Renal cortex interstitium (tissue), 11 donors: ENCODE results near the gene FAM83E. TPM values are rescaled to one million over a fixed set of nuclear protein-coding genes. Genes with fewer than 3 reads are reported as not detected.

Experiments
- DNase-seq, 11 donors: peaks; one replicate each; pipeline ENCODE4 v3.0.0-alpha.2; 2013; ENCODE audit warnings: low read depth in 9 of 11, low spot score in 4 of 11; ENCODE audit errors: extremely low read depth in 1 of 11
- polyA plus RNA-seq, 3 donors: library from polyadenylated mRNA; unstranded; fragments of 120-200 nt; gene quantifications; one replicate each; pipeline ENCODE4 v1.2.1, GENCODE V29; 2013; ENCODE audit not compliant: insufficient read length in 3 of 3

The FAM83E gene
- polyA plus RNA-seq, 3 donors = 0.88 to 1.2 (median 1.1) TPM

DNA sequence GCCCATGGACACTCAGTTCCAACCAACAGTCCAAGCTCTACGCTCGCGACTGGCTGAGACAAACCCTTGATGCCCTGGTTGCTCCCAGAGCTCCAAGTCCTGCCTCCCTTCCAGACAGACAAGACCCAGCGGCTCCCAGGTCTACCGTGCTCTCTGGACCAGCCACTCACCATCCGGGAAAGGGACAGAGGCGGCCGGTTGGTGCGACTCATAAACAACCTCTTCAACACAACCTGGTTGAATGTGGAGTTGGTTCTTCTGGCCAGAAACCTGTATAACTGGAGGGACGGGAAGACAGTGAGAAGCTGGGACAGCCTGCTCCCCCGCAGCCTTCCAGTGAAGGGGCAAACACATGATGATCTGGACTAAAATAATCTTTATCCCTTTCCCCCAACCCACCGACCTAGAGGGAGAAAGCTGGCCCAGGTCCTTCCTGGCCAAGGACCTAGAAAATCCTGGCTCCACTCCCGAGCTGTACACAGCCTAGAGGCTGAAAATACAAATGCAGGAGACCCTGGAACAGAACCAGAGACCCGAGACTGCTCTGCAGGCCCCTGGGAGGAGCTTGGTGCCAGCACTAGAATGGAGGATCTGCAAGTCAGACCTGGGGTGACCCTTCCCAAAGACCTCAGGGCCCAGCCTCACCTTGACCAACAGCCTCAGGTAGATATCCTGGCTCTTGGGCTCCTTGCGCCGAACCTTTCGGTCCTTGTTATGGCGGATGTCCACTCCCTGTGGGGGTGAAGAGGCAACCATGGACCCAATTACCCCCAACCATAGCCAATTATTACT, 2.5 kb upstream of the FAM83E start:
- DNase-seq = no peak

DNA sequence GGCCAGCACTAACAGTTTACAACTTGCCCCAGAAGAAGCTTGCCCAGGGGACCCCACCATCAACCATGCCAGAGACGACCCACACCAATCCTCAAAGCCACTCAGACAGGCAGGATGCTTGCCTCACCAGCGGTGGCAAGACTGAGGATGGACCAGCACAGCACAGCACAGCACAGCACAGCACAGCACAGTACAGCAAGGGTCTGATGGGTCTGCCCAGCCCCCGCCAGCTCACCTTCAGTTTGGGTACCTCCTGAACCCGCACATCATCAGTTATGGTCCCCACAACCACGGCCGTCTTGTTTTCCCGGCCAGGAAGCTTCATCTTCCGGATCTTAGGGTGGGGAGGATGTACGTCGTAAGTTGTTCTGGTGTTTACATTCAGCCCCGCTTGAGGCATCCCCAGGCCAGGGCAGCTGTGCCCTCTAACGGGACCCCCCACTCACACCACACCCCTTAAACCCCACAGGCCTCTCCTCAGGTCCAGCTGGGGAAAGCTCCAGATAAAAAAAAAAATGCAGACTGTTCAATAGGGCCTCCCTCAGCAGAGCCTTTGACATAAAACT, 1.7 kb upstream of the FAM83E start:
- DNase-seq = no peak

DNA sequence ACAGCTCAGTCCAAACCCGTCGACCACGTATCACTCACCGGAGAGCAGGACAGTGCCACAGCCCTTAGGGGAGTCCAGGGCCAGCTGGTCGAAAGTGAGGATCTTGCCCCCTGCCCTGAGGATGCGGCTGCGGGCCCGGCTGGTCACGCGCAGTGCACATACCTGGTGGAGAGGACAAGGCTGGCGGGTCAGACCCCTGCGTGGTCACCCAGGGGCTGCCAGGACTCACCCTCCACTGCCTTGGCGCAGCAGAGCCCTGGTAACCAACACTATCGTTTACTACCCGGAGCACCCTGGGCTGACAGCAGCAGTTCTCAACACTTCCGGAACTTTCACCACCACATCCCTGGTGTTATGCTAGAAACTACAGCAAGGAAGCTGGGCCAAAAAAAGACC, 1.2 kb upstream of the FAM83E start:
- DNase-seq = no peak

DNA sequence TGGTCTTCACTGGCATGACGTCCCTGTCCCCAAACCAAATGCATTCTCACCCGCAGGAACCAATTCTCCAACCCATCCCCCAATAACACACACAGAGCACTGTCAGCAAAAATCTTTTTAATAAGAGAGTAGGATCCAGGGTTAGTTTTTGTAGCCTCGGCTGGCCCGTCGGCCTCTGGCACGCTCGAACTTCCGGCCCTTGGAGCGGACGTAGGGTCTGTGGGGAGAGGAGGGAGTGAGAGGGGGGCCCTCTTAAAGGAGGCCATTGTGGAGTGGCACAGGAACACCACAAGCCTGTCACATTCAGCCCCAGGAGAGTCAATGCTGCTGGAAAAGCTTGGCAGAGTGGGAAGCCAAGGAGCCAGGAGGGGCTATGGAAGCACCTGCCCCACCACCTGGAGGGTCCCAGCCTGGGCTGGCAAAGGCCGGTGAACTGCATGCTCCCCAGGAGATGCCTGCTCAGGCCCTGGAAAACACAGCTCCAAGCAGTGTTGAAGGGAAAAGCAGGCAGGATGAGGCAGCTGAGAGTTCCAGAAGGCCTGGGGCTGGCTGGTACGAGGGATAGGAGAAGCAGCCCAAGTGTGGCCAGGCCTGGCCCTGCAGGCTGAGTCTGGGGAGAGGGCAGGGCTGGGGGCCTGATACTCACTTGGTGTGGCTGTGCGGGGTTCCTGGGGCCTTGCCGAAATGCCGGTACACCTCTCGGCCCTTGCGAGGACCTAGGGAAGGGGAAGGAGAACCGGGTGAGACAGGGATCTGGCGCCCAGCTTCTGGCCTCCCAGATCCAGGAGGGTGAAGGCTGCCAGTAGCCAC, 560 bp upstream of the FAM83E start:
- DNase-seq = no peak

DNA sequence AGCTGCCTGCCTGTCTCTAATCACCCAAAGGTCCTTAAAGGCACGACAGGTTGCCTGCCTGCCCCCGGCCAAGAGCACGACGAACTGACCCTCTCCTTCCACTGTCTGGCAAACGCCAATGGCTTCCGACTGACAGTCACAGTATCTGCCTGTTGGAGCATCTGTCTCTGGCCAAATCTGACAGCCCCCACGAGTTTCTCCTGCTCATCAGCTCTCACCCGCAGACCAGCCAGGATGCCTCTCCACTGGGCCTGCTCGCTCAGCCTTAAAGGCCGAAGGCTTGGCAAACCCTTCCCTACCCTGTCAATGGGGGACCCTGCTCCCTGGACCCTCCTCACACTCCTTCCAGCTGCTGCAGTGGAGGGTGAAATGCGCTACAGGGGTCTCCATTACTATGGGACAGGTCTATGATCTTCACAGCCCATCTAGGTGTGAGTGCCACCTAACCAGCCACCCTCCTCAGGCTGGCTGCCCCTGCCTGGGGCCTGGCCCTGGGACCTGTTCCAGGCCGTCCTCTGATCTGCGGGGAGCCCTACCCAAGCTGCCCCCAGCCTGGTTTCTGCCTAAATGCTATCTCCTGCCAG, 932 bp downstream of the FAM83E start:
- no peak for DNase-seq

DNA sequence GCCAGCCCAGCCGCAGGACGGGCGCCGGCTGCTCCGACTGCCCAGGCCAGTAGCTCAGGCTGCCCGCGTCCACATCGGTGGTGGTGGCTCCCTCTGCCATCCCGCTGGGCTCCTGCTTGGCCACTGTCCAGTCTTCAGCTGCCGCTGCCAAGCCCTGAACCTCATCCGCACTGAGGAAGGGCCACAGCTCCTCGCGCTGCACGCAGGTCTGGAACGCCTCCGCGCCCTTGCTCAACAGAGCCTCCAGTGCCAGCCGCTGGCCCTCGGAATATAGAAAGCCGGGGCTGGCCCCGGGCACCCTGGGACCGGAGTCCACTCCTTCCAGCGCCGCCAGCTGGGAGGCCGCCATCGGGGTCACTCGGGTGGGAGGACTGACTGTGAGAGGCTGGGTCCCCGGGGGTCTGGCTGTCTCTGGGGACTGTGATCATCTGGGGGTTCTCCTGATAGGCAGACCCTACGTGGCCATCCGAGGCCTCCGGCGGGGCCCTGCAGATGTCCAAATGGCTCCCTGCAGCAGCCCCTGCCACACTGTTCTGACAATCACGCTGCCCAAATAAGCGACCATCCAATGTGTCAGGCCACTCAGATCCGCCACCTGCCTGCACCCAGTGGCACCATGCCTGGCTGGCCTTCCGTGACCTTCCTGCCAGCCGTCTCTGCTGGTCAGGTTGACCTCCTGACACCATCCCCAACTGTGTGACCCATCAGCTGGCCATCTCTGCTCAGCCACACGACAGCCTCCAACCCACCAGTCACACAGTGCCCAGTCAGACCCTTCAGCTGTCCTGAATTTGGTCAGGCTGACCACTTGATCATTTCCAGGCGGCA, 1.6 kb downstream of the FAM83E start:
- DNase-seq = no peak

DNA sequence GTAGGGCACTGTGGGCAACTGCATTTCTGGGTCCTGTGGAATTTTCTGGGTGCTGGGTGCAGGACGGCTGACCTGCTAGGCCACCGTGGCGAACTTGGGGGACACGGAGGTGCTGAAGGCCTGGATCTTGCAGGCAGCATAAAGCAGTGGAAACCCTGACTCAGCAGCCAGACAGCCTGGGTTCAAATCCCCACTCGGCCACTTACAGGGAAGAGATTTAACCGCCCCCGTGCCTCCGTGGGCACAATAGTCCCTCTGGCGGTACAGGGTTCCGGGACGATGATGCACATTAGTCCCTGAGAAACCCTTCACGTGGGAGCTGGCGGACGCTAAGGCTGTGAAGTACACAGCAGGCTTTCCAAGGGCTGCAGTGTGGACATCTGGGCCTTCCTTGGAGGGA, 3.0 kb downstream of the FAM83E start:
- no peak for DNase-seq

DNA sequence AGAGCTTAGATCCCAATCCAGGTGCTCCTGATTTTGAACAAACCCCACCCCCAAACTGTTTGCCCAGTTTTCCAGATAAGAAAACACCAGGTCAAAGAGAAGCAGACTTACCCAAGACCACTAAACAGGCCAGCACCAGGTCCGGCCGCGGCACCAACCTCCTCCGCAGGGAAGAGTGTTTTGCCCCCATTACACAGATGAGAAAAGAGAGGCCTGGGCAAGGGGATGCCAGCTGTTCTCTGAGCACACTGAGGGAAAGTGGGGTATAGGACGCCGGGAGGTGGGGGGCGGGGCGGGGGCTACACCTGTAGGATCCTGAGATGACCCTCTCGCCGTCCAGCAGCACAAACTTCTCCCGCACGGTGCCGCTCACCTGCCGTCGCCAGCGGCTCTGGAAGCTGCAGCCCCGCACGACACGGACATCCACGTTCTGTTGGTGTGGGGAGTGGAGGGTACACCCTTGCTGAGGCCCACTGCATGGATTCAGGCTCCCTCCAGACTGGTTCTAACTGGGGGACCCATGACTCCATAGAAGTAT, 5.2 kb downstream of the FAM83E start:
- DNase-seq = no peak

DNA sequence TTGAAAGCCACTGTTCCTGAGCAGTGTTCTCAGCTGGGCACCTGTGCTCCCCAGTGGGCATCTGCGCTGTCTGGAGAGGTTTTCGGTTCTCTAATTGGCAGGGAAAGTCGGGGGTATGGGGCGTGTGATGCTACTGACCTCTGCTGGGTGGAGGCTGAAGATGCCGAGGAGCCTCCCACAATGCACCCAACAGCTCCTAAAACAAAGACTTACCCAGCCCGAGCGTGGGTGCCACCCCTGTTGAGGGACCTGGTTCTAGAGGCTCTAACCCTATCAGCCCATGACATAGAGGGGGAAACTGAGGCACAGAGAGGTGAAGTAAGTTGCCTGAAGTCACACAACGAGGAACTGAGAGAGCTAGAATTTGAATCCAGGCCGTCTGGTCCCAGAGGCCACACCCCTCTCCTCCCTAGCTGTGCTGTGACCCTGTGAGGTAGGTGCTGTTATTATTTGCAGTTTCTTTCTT, 6.0 kb downstream of the FAM83E start:
- no peak for DNase-seq

DNA sequence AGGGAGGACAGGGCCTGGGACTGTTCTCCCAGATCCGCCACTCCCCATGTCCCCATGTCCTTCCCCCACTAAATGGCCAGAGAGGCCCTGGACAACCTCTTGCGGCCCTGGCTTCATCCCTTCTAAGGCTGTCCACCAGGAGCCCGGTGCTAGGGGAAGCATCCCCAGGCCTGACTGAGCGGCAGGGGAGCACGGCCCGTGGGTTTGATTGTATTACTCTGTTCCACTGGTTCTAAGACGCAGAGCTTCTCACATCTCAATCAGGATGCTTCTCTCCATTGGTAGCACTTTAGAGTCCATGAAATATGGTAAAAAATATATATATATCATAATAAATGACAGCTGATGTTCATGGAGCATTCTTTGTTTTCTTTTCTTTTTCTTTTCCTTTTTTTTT, 7.5 kb downstream of the FAM83E start:
- no peak for DNase-seq

DNA sequence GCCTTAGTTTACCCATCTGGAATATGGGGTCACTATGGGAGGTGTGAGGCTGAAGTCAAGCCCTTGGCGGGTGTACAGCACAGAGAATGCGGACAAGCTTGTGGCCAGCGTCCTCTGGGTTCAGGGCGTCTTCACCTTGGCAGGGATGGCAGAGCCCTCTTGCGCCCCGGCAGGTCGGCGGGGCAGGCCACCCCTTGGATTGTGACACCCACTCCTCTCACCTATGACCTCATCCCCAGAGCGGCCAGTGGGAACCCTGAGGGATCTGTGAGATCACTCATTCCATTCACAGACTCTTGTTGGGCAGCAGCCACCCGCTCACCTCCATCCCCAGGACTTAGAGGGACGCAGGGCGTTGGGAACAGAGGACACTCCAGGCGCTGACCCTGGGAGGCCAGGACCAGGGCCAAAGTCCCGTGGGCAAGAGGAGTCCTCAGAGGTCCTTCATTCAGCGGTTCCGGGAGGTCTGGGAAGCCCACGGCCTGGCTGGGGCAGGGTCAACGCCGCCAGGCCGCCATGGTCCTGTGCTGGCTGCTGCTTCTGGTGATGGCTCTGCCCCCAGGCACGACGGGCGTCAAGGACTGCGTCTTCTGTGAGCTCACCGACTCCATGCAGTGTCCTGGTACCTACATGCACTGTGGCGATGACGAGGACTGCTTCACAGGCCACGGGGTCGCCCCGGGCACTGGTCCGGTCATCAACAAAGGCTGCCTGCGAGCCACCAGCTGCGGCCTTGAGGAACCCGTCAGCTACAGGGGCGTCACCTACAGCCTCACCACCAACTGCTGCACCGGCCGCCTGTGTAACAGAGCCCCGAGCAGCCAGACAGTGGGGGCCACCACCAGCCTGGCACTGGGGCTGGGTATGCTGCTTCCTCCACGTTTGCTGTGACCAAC, 8.2 kb downstream of the FAM83E start, which contains the start of gene SPACA4:
Gene SPACA4, plus strand, starts transcription at position 280 of the 896 bp plus-strand sequence. Its CDS starts 237 bp downstream, at position 517.
- DNase-seq = no peak

DNA sequence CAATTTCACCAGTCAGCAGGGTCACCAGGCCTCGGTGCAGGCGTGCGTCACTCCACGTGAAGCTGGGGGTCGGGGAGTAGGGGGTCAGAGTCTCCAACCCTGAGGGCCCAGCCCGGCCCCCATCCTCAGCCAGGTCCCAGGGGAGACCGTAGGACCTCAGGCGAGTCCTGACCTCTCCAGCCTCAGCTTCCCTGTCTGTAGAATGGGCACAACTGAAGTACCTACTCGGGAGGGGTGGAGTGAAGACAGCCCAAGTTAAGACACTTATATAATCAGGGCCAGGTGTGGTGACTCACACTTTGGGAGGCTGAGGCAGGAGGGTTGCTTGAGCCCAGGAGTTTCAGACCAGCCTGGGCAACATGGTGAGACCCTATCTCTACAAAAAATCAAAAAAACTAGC, 11.0 kb downstream of the FAM83E start:
- DNase-seq = no peak

DNA sequence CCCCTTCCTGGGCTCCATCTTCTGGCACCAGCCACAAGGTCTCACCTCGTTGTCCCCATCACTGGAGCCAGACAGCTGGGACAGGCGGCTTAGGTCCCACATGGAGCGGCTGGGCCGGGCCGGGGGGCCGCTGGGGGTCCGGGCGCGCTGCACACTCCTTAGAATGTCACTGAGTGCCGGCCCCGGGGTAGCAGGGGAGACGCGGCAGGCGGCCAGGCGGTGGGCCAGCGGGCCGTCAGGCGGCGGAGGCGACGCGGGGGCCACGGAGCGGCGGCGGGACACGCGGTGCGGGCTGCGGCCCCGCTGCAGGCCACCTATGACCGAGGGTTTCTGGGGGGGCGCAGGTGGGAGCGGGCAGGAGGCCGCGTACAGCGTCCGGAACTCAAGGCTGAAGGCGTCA, 11.4 kb downstream of the FAM83E start:
- DNase-seq = no peak

DNA sequence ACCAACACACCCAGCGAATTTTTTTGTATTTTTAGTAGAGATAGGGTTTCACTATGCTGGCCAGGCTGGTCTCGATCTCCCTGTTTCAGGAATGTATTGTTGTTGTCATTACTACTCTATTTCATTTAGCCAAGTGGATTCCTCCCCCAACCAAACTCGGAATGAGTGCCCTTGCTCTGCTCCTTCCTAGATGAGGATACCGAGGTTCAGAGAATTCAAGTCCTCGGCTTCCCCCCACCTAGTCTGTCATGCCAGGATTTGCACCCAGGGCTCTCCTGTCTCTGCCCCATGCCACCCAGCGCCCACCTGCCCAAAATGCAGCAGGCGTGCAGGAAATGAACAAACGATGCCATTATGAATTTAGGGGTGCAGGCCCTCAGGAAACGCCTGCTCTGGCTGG, 11.9 kb downstream of the FAM83E start:
- DNase-seq = no peak

DNA sequence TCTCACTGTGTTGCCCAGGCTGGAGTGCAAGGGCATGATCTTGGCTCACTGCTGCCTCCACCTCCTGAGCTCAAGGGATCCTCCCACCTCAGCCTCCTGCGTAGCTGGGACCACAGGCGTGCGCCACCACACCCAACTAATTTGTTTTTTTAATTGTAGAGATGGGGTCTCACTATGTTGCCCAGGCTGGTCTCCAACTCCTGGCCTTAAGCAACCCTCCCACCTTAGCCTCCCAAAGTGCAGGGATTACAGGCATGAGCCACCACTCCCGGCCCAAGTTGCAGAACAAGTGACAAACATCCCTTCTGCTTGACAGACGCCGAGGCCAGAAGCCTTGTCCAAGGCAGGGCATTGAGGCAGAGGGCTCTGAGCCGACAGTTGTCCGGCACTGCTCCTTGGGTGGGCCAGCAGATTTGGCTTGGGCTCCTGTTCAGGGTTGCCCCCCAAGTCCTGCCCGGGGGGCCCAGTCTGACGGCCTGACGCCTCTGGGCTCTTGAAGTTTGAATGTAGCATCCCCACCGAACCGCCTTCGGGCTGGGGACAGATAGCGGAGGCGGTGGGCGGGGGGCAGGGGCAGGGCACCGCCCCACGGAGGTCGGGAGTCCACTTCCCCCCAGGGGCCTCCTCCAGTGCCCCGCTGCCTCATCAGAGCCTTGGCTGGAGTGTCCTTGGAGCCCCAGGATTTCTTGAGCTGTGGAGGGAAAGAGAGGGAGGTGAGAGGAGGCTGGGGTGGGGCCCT, 14.0 kb downstream of the FAM83E start:
- no peak for DNase-seq

DNA sequence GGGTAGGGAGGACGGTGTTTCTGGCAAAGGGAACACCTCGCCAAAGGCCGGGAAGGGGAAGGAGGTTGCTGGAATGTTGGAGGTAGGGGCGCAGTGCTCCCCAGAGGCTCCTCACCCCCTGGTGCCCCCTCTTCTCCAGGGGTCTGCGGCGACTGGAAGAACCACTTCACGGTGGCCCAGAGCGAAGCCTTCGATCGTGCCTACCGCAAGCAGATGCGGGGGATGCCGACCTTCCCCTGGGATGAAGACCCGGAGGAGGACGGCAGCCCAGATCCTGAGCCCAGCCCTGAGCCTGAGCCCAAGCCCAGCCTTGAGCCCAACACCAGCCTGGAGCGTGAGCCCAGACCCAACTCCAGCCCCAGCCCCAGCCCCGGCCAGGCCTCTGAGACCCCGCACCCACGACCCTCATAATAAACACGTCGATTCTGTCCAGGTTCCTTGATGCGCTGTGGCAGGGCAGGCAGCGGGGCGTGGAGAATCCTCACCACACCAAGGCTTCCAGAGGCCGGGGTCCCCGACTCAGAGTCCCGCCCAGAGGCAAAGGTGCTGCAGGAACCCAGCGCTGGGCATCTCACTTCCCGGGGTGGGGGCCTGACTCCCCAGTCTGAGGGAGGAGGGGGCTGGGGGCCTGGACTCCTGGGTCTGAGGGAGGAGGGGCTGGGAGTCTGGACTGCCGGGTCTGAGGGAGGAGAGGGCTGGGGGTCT, 15.7 kb downstream of the FAM83E start:
- no peak for DNase-seq
